ENCODE data around the gene BUB1B. TPM values are rescaled to one million over a fixed set of nuclear protein-coding genes. Genes with fewer than 3 reads are reported as not detected.
A peak's percentile ranks its signal among the peaks of the same experiment; 100 is the strongest.

The BUB1B gene
- total and polyA plus RNA-seq, 9 of the 15 experiments (the other 6 are each of a cell fraction or from before 2014, with no cell fraction given): 28.7 to 113 (median 82.2) TPM

GRCh38 chr15:40160689-40161688 is at the start of gene BUB1B (continued):
- TF ChIP-seq ZBTB40 (IDR thresholded peaks at IDR 0.05) (peak; percentile 56; the same call in 1 of the 2 replicates), ZBTB40 (CRISPR knock-in tag; IDR thresholded peaks at IDR 0.05) (no peak), POU5F1 (IDR thresholded peaks at IDR 0.05; ENCODE audit: borderline replicate concordance, low read depth, low read length, partially characterized antibody) (peak; percentile 85), ZNF175 (CRISPR knock-in tag; IDR thresholded peaks at IDR 0.05; ENCODE audit: low read depth) (peak; percentile 76; the same call in 1 of the 2 replicates), CBX3 (IDR thresholded peaks at IDR 0.05; ENCODE audit: borderline replicate concordance in 1 of 2, low read length in 2 of 2) (no peak; a peak in 1 of 3 replicates), DIDO1 (tag; IDR thresholded peaks at IDR 0.05; ENCODE audit: low read depth) (peak; percentile 66; the same call in 1 of the 2 replicates), PURB (CRISPR knock-in tag; IDR thresholded peaks at IDR 0.05; ENCODE audit: low read depth) (no peak), ARHGAP35 (IDR thresholded peaks at IDR 0.05; ENCODE audit: partially characterized antibody) (peak; percentile 68), EP300 (IDR thresholded peaks at IDR 0.05; ENCODE audit: low read length) (no peak), NR2C2 (CRISPR knock-in tag; IDR thresholded peaks at IDR 0.05) (peak; percentile 63), NR2C2 (tag; IDR thresholded peaks at IDR 0.05) (peak; percentile 84), CHD2 (IDR thresholded peaks at IDR 0.05; ENCODE audit: low read depth, low read length) (peak; percentile 95), RFX1 (IDR thresholded peaks at IDR 0.05) (no peak), PML (IDR thresholded peaks at IDR 0.05; ENCODE audit: low read length) (peak; percentile 43; the same call in 1 of the 2 replicates), ZNF263 (CRISPR knock-in tag; IDR thresholded peaks at IDR 0.05; ENCODE audit: borderline replicate concordance) (peak; percentile 77; the same call in 1 of the 2 replicates), JUND (IDR thresholded peaks at IDR 0.05; ENCODE audit: borderline replicate concordance, low read depth, low read length) (peak; percentile 34; the same call in 1 of the 2 replicates), JUND (tag; IDR thresholded peaks at IDR 0.05; ENCODE audit: borderline replicate concordance, low read depth, low read length) (no peak; the same call in 2 of the 3 replicates), CREB1 (IDR thresholded peaks at IDR 0.05) (peak; percentile 82), CREB1 (CRISPR knock-in tag; IDR thresholded peaks at IDR 0.05) (peak; percentile 89), ZNF217 (CRISPR knock-in tag; IDR thresholded peaks at IDR 0.05) (no peak)

Data from K562 (cell line).